ENCODE results near the gene CTNNAL1. TPM values are rescaled to one million over a fixed set of nuclear protein-coding genes. Genes with fewer than 3 reads are reported as not detected.

CTNNAL1 gene
- total and polyA plus RNA-seq, 9 of the 15 experiments (the other 6 are each of a cell fraction or from before 2014, with no cell fraction given): 23.2 to 78.0 (median 46.7) TPM

DNA sequence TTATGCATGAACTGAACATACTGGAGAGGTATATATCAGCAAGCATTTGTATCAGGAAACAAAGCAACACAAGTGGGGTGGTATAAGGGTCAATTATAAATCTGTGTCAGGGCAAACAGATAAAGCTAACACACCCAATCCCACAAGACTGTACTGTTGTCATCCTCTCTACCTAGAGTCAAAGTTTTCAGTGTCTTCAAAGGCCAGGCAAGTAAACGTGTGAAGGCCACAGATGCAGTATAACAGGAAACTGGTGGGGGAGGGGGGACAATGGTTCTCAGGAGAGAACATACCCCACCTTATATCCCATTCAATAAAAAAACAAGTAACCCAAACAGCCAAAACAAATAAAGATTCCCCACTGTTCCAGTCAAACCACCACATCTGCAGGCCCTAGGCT is 101.5 kb downstream of the CTNNAL1 start (continued):
- TF ChIP-seq, protein P1, sequence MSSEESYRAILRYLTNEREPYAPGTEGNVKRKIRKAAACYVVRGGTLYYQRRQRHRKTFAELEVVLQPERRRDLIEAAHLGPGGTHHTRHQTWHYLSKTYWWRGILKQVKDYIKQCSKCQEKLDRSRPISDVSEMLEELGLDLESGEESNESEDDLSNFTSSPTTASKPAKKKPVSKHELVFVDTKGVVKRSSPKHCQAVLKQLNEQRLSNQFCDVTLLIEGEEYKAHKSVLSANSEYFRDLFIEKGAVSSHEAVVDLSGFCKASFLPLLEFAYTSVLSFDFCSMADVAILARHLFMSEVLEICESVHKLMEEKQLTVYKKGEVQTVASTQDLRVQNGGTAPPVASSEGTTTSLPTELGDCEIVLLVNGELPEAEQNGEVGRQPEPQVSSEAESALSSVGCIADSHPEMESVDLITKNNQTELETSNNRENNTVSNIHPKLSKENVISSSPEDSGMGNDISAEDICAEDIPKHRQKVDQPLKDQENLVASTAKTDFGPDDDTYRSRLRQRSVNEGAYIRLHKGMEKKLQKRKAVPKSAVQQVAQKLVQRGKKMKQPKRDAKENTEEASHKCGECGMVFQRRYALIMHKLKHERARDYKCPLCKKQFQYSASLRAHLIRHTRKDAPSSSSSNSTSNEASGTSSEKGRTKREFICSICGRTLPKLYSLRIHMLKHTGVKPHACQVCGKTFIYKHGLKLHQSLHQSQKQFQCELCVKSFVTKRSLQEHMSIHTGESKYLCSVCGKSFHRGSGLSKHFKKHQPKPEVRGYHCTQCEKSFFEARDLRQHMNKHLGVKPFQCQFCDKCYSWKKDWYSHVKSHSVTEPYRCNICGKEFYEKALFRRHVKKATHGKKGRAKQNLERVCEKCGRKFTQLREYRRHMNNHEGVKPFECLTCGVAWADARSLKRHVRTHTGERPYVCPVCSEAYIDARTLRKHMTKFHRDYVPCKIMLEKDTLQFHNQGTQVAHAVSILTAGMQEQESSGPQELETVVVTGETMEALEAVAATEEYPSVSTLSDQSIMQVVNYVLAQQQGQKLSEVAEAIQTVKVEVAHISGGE (CRISPR knock-in tag; IDR thresholded peaks at IDR 0.05): no peak
- TF ChIP-seq HNRNPH1 (optimal IDR thresholded peaks at IDR 0.05; ENCODE audit: low read depth, low read length) (no peak), TAF1 (IDR thresholded peaks at IDR 0.05; ENCODE audit: control insufficient read depth, extremely low read depth, insufficient read depth, low read length, severe bottlenecking) (no peak), TBP (optimal IDR thresholded peaks at IDR 0.05; ENCODE audit: low read depth, low read length) (no peak)
- TF ChIP-seq, protein P2, sequence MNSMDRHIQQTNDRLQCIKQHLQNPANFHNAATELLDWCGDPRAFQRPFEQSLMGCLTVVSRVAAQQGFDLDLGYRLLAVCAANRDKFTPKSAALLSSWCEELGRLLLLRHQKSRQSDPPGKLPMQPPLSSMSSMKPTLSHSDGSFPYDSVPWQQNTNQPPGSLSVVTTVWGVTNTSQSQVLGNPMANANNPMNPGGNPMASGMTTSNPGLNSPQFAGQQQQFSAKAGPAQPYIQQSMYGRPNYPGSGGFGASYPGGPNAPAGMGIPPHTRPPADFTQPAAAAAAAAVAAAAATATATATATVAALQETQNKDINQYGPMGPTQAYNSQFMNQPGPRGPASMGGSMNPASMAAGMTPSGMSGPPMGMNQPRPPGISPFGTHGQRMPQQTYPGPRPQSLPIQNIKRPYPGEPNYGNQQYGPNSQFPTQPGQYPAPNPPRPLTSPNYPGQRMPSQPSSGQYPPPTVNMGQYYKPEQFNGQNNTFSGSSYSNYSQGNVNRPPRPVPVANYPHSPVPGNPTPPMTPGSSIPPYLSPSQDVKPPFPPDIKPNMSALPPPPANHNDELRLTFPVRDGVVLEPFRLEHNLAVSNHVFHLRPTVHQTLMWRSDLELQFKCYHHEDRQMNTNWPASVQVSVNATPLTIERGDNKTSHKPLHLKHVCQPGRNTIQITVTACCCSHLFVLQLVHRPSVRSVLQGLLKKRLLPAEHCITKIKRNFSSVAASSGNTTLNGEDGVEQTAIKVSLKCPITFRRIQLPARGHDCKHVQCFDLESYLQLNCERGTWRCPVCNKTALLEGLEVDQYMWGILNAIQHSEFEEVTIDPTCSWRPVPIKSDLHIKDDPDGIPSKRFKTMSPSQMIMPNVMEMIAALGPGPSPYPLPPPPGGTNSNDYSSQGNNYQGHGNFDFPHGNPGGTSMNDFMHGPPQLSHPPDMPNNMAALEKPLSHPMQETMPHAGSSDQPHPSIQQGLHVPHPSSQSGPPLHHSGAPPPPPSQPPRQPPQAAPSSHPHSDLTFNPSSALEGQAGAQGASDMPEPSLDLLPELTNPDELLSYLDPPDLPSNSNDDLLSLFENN (IDR thresholded peaks at IDR 0.05; ENCODE audit: low read depth in 2 of 2, low read length in 2 of 2): no peak
